Suppressor macrophage treated with lipopolysaccharide for 4 hours (primary cell): ENCODE data around the gene HYCC1.
"Not testable (repeated sequence)": the region's sequence is repeated elsewhere in the genome, so short reads cannot be mapped to it uniquely, and the experiment has no call there.

Source experiments
- DNase-seq: peaks from one replicate; pipeline ENCODE4 v3.0.0-alpha.2; 2020

HYCC1 gene

DNA sequence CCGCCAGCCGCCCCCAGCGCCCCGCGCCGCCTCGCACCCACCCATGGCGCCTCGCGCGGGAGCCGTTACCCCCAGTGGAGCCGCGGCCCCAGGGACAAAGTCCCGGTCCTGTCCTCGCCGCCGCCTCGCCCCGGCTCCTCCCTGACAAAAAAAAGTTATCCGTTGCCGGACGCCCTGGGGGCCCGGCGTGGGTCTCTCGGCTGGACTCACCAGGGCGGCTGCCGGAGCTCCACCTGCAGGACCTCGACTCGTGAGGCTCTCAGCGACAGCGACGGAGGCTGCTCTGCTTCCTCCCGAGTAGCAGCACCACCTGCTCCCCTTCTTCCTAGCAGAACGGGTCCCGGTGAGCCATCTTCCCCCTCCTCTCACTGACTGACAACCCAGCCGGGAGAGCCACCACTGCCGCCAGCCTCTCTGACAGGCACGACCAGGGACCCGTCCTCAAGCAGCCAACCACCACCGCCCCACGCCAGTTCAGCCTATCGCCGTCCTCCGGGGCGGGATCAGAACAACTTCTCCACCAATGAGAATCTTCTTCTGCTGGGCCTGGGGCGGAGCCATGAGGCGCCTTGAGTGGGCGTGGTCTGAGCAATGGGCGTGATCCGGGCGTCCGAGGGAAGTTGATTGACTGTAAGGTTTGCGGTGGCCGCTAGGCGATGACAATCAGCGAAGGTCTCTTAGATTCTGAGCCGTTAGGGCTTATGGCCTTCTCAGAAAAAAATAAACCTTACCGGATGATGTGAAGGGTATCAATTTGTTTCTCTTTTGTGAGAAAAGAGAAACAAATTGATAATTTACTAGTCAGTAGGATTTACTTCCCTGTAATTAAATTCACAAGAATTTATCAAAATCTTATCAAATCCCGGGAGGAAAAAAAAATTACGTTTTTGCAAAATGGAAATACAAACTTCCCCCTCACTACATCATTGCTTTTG, at the start of gene HYCC1:
TSS of gene HYCC1 (minus strand) at position 416 of the 935 bp plus-strand sequence. CDS start 23,019 bp downstream, outside the sequence.
- DNase-seq = peak; percentile 99

DNA sequence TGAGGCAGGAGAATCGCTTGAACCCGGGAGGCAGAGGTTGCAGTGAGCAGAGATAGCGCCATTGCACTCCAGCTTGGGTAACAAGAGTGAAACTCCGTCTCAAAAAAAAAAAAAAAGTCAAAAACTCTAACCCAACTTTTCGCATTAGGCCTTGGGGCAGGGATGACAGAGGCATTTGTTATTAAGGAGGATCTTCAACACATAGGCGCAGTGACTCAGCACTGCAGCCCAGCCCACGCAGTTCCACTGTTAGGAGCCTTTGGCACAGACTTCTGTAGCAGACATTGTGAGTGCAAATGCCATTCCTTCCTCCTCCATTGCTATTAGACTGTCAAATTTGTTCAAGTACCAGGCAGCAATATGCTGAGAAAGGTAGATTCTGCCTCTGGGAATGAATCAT, 48.5 kb upstream of the HYCC1 start:
- DNase-seq = peak; percentile 37

GRCh38 chr7:23061327-23061726, 47.4 kb upstream of the HYCC1 start:
- DNase-seq = no peak

DNA sequence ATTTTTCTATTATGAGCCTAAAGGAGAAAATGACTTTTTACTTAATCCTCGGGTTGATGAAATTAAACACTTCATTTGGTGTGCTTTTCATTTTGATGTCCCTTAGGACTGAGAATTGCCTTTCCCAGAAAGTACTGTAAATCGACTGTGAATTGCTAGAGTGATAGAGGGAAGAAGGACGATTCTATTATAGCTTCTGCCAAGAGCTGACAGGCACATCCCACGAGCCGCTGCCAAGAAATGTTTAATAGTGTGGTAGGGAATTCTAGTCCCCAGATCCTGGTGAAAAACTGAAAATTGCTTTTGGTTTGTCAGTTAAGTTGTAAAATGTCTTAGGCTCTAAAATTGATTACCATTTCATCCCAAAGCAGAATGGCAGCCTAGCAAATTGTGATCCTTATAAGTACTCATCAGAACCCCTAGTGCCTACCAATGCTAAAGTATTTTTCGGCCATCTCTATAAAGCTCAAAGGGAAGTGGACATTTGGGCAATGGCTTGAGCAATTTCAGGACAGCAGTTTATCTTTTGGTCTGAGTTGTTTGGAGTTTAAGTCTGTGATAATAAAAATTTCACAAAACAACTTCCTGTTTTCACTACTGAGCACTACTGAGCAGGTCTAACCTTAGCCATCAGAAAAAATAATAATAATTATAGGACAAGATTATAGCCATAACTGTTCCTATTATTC, 44.6 kb upstream of the HYCC1 start:
- peak; percentile 5 for DNase-seq

DNA sequence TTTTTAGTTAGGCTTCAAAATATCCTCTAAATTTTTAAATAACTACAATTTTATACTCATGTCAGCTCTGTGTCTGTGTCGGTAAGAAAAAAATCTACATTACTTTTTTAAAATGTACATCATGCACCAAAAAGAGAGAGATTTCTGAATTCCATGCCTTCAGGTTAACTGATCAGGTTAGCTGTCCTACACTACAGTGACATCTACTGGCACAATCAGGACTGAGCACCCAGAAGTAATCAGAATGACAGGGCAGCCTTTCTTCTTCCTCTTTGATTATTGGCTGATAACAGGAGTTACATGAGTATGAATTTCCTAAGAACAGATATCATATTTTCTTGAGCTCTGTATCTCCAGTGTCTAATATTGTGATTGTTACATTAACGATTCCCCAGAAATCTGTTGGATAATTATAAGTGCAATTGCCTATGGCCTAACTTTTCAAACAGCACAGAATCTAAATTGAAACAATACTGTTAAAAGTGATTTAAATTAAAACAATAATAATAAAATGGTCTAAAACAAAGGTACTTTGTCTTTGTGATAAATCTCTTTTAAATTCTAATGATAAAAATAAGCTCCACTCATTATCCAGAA, 41.8 kb upstream of the HYCC1 start:
- DNase-seq = peak; percentile 79

- not testable (repeated sequence) for DNase-seq
Observed at GRCh38 chr7:23051124-23051485, 37.2 kb upstream of the HYCC1 start.

DNA sequence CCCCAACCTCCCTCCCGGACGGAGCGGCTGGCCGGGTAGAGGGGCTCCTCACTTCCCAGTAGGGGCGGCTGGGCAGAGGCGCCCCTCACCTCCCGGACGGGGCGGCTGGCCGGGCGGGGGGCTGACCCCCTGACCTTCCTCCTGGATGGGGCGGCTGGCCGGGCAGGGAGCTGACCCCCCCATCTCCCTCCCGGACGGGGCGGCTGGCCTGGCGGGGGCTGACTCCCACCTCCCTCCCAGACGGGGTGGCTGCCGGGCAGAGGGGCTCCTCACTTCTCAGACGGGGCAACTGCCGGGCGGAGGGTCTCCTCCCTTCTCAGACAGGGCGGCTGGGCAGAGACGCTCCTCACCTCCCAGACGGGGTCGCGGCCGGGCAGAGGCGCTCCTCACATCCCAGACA, 32.4 kb upstream of the HYCC1 start:
- not testable (repeated sequence) for DNase-seq

DNA sequence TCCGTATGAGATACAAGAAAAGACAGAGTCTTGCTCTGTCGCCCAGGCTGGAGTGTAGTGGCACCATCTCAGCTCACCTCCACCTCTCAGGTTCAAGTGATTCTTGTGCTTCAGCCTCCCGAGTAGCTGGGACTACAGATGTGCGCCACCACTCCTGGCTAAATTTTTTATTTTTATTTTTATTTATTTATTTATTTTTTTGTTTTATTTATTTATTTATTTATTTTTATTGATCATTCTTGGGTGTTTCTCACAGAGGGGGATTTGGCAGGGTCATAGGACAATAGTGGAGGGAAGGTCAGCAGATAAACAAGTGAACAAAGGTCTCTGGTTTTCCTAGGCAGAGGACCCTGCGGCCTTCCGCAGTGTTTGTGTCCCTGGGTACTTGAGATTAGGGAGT, 31.2 kb upstream of the HYCC1 start:
- DNase-seq = not testable (repeated sequence)

DNA sequence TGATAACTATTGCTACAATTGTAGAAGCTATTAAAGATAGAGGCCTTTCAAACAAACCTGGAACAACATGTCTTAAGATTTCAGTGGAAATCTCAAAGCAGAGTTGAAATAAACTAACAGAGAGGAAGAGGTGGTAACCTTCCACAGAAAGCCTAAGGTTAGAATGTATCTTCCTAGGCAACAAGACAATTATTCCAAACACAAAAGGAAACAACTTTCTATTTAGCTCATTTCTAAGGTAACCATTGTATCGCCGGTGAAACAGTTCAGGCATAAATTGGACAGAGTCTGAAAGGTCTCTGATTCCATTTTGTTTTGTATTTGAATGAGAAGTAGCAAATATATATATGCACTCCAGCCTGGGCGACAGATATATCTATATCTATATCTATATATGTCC, 30.7 kb upstream of the HYCC1 start:
- no peak for DNase-seq

DNA sequence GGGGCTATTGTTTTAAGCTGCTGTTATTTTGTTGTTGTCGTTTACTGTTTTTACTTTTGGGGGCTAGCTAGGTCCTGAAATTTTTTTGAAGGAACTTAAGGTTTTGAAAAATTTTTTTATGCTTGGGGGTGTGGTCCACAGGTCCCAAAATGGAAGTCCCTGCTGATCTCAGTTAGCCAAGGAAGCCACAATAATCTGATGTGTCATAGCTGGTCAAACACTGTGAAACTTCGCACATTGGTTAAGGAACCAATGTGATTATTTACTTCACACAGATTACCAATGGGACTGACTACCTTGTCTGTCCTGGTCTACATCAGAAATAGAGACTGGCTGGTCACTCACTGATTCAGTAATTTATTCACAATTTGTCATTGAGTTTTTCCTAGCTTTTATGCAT, 29.5 kb upstream of the HYCC1 start:
- DNase-seq = peak; percentile 10

GRCh38 chr7:23039674-23040073, 25.7 kb upstream of the HYCC1 start:
- not testable (repeated sequence) for DNase-seq

DNA sequence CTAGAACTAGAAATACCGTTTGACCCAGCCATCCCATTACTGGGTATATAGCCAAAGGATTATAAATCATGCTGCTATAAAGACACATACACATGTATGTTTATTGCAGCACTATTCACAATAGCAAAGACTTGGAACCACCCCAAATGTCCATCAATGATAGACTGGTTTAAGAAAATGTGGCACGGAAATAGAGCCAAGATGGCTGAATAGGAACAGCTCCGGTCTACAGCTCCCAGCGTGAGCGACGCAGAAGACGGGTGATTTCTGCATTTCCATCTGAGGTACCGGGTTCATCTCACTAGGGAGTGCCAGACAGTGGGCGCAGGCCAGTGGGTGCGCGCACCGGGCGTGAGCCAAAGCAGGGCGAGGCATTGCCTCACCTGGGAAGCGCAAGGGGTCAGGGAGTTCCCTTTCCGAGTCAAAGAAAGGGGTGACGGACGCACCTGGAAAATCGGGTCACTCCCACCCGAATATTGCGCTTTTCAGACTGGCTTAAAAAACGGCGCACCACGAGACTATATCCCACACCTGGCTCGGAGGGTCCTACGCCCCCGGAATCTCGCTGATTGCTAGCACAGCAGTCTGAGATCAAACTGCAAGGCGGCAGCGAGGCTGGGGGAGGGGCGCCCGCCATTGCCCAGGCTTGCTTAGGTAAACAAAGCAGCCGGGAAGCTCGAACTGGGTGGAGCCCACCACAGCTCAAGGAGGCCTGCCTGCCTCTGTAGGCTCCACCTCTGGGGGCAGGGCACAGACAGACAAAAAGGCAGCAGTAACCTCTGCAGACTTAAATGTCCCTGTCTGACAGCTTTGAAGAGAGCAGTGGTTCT, 21.8 kb upstream of the HYCC1 start:
- DNase-seq = not testable (repeated sequence)

DNA sequence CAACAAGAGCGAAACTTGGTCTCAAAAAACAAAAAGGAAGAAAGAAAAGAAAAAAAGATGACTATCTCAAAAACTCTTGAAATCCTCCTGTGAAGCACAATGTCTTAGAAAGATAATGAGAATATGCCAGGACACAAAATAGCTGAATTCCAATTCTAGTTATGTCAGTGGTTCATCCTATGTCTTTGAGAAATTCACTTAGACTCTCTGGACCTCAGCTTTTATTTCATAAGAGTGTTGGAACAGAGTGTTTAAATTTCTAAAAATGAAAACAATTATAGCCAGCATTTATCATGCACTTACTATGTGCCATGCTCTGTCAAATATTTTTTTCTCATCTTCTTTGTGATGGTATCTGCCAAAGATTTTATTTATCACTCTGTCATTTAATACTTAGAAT, 13.3 kb upstream of the HYCC1 start:
- no peak for DNase-seq

GRCh38 chr7:23026164-23026563, 12.2 kb upstream of the HYCC1 start:
- no peak for DNase-seq

- no peak for DNase-seq
Observed at GRCh38 chr7:23024454-23024853, 10.5 kb upstream of the HYCC1 start.

DNA sequence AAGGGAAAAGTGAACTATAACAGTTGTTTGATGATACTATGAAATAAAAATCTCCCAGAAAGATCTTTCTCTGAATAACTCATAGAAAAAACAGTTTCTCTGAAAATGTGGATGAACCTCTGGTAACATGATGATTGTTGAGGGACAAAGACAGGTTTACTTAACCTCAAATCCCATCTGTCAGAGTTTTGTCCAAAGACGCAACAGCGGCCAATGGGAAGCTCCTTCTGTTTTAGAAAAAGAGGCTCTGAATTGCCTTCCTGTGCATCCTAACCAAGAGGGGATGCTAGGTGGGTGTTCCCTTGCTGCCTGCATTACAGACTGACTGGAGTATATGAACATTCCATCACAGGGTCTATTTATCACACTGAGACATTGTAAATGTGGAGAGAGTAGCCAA, 8.9 kb upstream of the HYCC1 start:
- DNase-seq = no peak

GRCh38 chr7:23022258-23022769, 8.4 kb upstream of the HYCC1 start:
- peak; percentile 28 for DNase-seq

GRCh38 chr7:23021596-23021995, 7.7 kb upstream of the HYCC1 start:
- DNase-seq = no peak

DNA sequence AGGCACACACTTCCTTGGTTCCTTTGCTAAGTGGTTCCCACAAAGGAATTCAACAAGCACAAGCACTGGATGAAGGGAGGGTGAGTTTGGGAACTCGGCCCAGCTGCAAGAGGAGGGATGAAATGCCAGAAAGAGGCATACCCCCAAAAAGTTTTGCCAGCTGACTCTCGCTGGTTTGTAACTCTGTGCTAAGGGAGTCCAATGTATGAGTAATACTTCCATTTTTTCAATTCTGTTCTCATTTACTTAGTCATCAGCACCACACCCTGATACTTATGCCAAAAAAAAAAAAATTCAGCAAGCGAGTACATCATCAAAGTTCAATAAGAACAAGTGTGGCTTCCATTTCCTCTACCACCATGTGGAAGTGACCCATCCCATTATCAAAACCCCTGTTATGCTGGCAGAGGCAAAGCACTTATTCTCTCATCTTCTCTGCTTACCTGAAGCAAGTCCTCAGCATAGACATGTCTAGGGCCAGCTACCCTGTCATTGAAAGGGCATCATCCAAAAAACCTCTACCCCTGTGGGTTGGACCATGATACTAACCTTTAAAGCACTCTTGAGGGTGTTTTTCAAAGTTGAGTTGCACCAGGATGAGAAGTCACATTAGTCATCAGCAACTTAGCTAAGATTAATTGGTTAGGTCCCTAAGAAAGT, 6.9 kb upstream of the HYCC1 start:
- DNase-seq = peak; percentile 84

GRCh38 chr7:23018750-23019149, 4.8 kb upstream of the HYCC1 start:
- DNase-seq = no peak

DNA sequence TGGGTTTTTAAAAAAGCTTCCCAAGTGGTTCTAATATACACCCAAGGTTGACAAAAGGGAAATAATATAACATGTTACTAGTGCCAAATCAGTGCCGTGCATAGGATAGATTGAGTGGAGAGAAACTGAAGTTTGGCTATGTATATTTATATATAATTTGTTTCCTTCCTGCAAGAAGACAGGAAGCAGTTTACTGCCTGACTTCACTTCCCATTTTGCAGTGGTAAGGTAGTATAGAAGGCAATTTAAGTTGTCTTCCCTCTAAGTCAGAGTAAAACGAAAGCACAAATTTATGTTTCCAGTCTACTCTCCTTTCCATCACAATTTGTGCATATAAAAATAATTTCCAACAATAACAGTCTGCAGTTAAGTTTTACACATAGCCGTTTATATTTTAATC, 3.4 kb upstream of the HYCC1 start:
- DNase-seq = peak; percentile 21
